Measurements from ENCODE around the gene IGFL3. TPM values are rescaled to one million over a fixed set of nuclear protein-coding genes. Genes with fewer than 3 reads are reported as not detected.

Gene IGFL3
- total RNA-seq, 1 donor from 2014 or later = not detected

- no peak for DNase-seq
- peak overlapping the region; percentile 35 for H3K27ac Mint-ChIP-seq (ENCODE audit: unreplicated experiment)
- no peaks in the 10 kb centered on the region for H3K27me3 Mint-ChIP-seq (ENCODE audit: unreplicated experiment)
- no peaks in the 10 kb centered on the region for H3K36me3 Mint-ChIP-seq (ENCODE audit: unreplicated experiment)
- H3K4me1 Mint-ChIP-seq (ENCODE audit: low read depth, unreplicated experiment) = peaks cover 7% of the 10 kb centered on the region
- no peak overlapping the region for H3K4me3 Mint-ChIP-seq (ENCODE audit: unreplicated experiment)
- no peak for TF ChIP-seq CTCF (IDR thresholded peaks at IDR 0.05; ENCODE audit: partially characterized antibody, unreplicated experiment)
- no peaks in the 10 kb centered on the region for H3K9me3 Mint-ChIP-seq (ENCODE audit: unreplicated experiment)
Measured at GRCh38 chr19:46133777-46134241, 9.3 kb upstream of the IGFL3 start.

- H3K27me3 Mint-ChIP-seq (ENCODE audit: unreplicated experiment) = no peaks in the 10 kb centered on the region
- H3K4me1 Mint-ChIP-seq (ENCODE audit: low read depth, unreplicated experiment) = peaks cover 7% of the 10 kb centered on the region
- no peaks in the 10 kb centered on the region for H3K9me3 Mint-ChIP-seq (ENCODE audit: unreplicated experiment)
- no peak overlapping the region for H3K4me3 Mint-ChIP-seq (ENCODE audit: unreplicated experiment)
- DNase-seq = no peak
- H3K36me3 Mint-ChIP-seq (ENCODE audit: unreplicated experiment) = no peaks in the 10 kb centered on the region
- no peak for TF ChIP-seq CTCF (IDR thresholded peaks at IDR 0.05; ENCODE audit: partially characterized antibody, unreplicated experiment)
- H3K27ac Mint-ChIP-seq (ENCODE audit: unreplicated experiment) = no peak overlapping the region
Measured at GRCh38 chr19:46133101-46133627, 8.7 kb upstream of the IGFL3 start.

- no peaks in the 10 kb centered on the region for H3K27me3 Mint-ChIP-seq (ENCODE audit: unreplicated experiment)
- no peak for TF ChIP-seq CTCF (IDR thresholded peaks at IDR 0.05; ENCODE audit: partially characterized antibody, unreplicated experiment)
- H3K4me3 Mint-ChIP-seq (ENCODE audit: unreplicated experiment) = no peak overlapping the region
- no peak for DNase-seq
- H3K9me3 Mint-ChIP-seq (ENCODE audit: unreplicated experiment) = no peaks in the 10 kb centered on the region
- no peaks in the 10 kb centered on the region for H3K36me3 Mint-ChIP-seq (ENCODE audit: unreplicated experiment)
- peaks cover 7% of the 10 kb centered on the region for H3K4me1 Mint-ChIP-seq (ENCODE audit: low read depth, unreplicated experiment)
- H3K27ac Mint-ChIP-seq (ENCODE audit: unreplicated experiment) = no peak overlapping the region
Measured at GRCh38 chr19:46132508-46133100, 8.1 kb upstream of the IGFL3 start.

- H3K4me3 Mint-ChIP-seq (ENCODE audit: unreplicated experiment) = no peak overlapping the region
- no peaks in the 10 kb centered on the region for H3K9me3 Mint-ChIP-seq (ENCODE audit: unreplicated experiment)
- no peaks in the 10 kb centered on the region for H3K36me3 Mint-ChIP-seq (ENCODE audit: unreplicated experiment)
- H3K27ac Mint-ChIP-seq (ENCODE audit: unreplicated experiment) = no peak overlapping the region
- H3K27me3 Mint-ChIP-seq (ENCODE audit: unreplicated experiment) = no peaks in the 10 kb centered on the region
- DNase-seq = no peak
- TF ChIP-seq CTCF (IDR thresholded peaks at IDR 0.05; ENCODE audit: partially characterized antibody, unreplicated experiment) = no peak
- H3K4me1 Mint-ChIP-seq (ENCODE audit: low read depth, unreplicated experiment) = peaks cover 7% of the 10 kb centered on the region
Measured at GRCh38 chr19:46131485-46132143, 7.1 kb upstream of the IGFL3 start.

GRCh38 chr19:46126086-46126580, 1.6 kb upstream of the IGFL3 start:
- H3K27ac Mint-ChIP-seq (ENCODE audit: unreplicated experiment) = no peak overlapping the region

More at GRCh38 chr19:46126086-46126580, 1.6 kb upstream of the IGFL3 start:
- no peaks in the 10 kb centered on the region for H3K9me3 Mint-ChIP-seq (ENCODE audit: unreplicated experiment)
- H3K36me3 Mint-ChIP-seq (ENCODE audit: unreplicated experiment) = no peaks in the 10 kb centered on the region
- no peak overlapping the region for H3K4me3 Mint-ChIP-seq (ENCODE audit: unreplicated experiment)
- no peak for TF ChIP-seq CTCF (IDR thresholded peaks at IDR 0.05; ENCODE audit: partially characterized antibody, unreplicated experiment)
- no peaks in the 10 kb centered on the region for H3K27me3 Mint-ChIP-seq (ENCODE audit: unreplicated experiment)
- no peaks in the 10 kb centered on the region for H3K4me1 Mint-ChIP-seq (ENCODE audit: low read depth, unreplicated experiment)
- no peak for DNase-seq
